Dermis lymphatic vessel endothelial cell (primary cell): ENCODE measurements around the gene RBMS2. TPM values are rescaled to one million over a fixed set of nuclear protein-coding genes. Genes with fewer than 3 reads are reported as not detected.

ENCODE experiments used
- total RNA-seq: library from RNA; depleted of rRNA; stranded (reverse); fragments of >200 nt; gene quantifications from 2 replicates; pipeline ENCODE4 v1.2.1, GENCODE V29; 2014

Gene RBMS2
- total RNA-seq, result 42.8 and 44.4 TPM in 2 replicates

GRCh38 chr12:56521590-56522371 lies at the start of gene RBMS2:
Gene RBMS2 (plus strand): TSS chr12:56521820. CDS start chr12:56522024, 204 bp downstream.

GRCh38 chr12:56488041-56488955 lies 33.3 kb upstream of the RBMS2 start, which contains the start of gene GLS2:
Gene GLS2 (minus strand): TSS chr12:56488161. CDS start chr12:56488118, 43 bp downstream.

GRCh38 chr12:56630180-56630632 lies 108.6 kb downstream of the RBMS2 start, which contains the start of gene BAZ2A:
Gene BAZ2A (minus strand): TSS chr12:56630326. CDS start chr12:56617530, 12,796 bp downstream.

Other genes with a start within 250 kb of the RBMS2 start
- 94.5 and 111 TPM in 2 replicates for gene CS, start 221.5 kb upstream of the RBMS2 start, total RNA-seq
- gene CNPY2, start 205.8 kb upstream of the RBMS2 start, total RNA-seq, result 61.3 and 67.6 TPM in 2 replicates
- 9.6 and 15.1 TPM in 2 replicates for gene PAN2, start 187.8 kb upstream of the RBMS2 start, total RNA-seq
- 0.11 TPM in 1 of 2 replicates, not detected in the other for gene IL23A, start 182.9 kb upstream of the RBMS2 start, total RNA-seq
- 65.0 and 72.6 TPM in 2 replicates for gene STAT2, start 161.7 kb upstream of the RBMS2 start, total RNA-seq
- gene APOF, start 159.0 kb upstream of the RBMS2 start, total RNA-seq, result not detected in 2 replicates
- gene TIMELESS, start 72.4 kb upstream of the RBMS2 start, total RNA-seq, result 7.0 and 7.2 TPM in 2 replicates
- 0.22 and 0.26 TPM in 2 replicates for gene MIP, start 67.2 kb upstream of the RBMS2 start, total RNA-seq
- gene SPRYD4, start 53.2 kb upstream of the RBMS2 start, total RNA-seq, result 1.8 and 1.9 TPM in 2 replicates
- 0.11 and 0.17 TPM in 2 replicates for gene GLS2, start 33.7 kb upstream of the RBMS2 start, total RNA-seq
- gene BAZ2A, start 108.5 kb downstream of the RBMS2 start, total RNA-seq, result 22.3 and 23.8 TPM in 2 replicates
- 472 and 500 TPM in 2 replicates for gene ATP5F1B, start 124.2 kb downstream of the RBMS2 start, total RNA-seq
- 46.1 and 63.1 TPM in 2 replicates for gene PTGES3, start 166.5 kb downstream of the RBMS2 start, total RNA-seq
- 1,523 and 1,672 TPM in 2 replicates for gene NACA, start 203.5 kb downstream of the RBMS2 start, total RNA-seq
- gene PRIM1, start 230.5 kb downstream of the RBMS2 start, total RNA-seq, result 3.3 and 4.7 TPM in 2 replicates
- gene HSD17B6, start 241.5 kb downstream of the RBMS2 start, total RNA-seq, result 0.09 TPM in 1 of 2 replicates, not detected in the other